ENCODE data around the gene MEX3D. TPM values are rescaled to one million over a fixed set of nuclear protein-coding genes. Genes with fewer than 3 reads are reported as not detected.
"Not testable (repeated sequence)": the region's sequence is repeated elsewhere in the genome, so short reads cannot be mapped to it uniquely, and the experiment has no call there.

The MEX3D gene
- total RNA-seq, 1 donor = 47.0 TPM

DNA sequence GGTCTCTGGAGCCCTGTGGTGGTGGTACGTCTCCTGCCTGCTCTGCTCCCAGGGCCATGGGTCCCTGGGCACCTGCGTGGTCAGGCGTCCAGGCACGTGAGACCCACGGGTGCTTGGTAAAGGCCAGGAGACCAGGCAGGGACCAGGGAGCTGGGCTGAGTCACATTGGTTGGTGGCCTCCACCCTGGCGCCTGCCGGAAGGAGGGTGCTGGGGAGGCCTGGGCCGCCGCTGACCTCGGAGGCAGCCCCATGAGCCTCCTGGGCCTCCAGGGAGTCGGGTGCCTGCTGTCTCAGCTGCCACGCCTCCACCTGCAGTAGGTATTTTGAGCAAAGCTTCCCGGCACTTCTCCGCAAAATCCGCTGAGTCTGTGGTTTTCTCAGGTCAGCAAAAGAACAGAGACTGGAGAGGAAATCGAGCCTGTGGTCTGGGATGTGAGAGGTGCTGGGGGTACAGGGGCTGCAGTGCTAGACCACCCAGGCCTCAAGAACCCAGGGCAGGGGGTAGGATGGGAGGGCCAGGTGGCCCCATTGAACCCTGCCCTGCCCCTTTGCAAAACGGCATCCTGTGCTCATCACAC, 47.8 kb downstream of the MEX3D start:
- peak; percentile 66 for DNase-seq (ENCODE audit: insufficient read length, low spot score, missing footprints)

GRCh38 chr19:1519802-1520201, 48.3 kb downstream of the MEX3D start:
- DNase-seq (ENCODE audit: insufficient read length, low spot score, missing footprints) = peak; percentile 66
- not testable (repeated sequence) for H3K4me1 ChIP-seq (ENCODE audit: insufficient read depth, low read length); H3K9me3 ChIP-seq (ENCODE audit: low read depth, low read length); H3K36me3 ChIP-seq (ENCODE audit: insufficient read depth, low read length); H3K4me2 ChIP-seq (ENCODE audit: insufficient read depth, low read length); H4K20me1 ChIP-seq (ENCODE audit: insufficient read depth, low read length); H3K27ac ChIP-seq (ENCODE audit: low read depth, low read length); H3K4me3 ChIP-seq (ENCODE audit: insufficient read depth, low read length); H2AFZ ChIP-seq (ENCODE audit: low read length); H3K79me2 ChIP-seq (ENCODE audit: insufficient read depth, low read length)
- peaks cover 19% of the 10 kb centered on the region for H3K27me3 ChIP-seq (ENCODE audit: insufficient read depth, low read length)

More for the DNA sequence above, 47.8 kb downstream of the MEX3D start:
- Histone ChIP-seq H3K36me3 (ENCODE audit: insufficient read depth, low read length) (no peaks in the 10 kb centered on the region), H3K79me2 (ENCODE audit: insufficient read depth, low read length) (no peaks in the 10 kb centered on the region), H4K20me1 (ENCODE audit: insufficient read depth, low read length) (no peaks in the 10 kb centered on the region), H3K27me3 (ENCODE audit: insufficient read depth, low read length) (peaks cover 24% of the 10 kb centered on the region), H3K27ac (ENCODE audit: low read depth, low read length) (no peak overlapping the region), H2AFZ (ENCODE audit: low read length) (no peak overlapping the region), H3K4me1 (ENCODE audit: insufficient read depth, low read length) (no peaks in the 10 kb centered on the region), H3K4me3 (ENCODE audit: insufficient read depth, low read length) (no peak overlapping the region), H3K4me2 (ENCODE audit: insufficient read depth, low read length) (no peak overlapping the region), H3K9me3 (ENCODE audit: low read depth, low read length) (no peaks in the 10 kb centered on the region)
- TF ChIP-seq, protein P1, sequence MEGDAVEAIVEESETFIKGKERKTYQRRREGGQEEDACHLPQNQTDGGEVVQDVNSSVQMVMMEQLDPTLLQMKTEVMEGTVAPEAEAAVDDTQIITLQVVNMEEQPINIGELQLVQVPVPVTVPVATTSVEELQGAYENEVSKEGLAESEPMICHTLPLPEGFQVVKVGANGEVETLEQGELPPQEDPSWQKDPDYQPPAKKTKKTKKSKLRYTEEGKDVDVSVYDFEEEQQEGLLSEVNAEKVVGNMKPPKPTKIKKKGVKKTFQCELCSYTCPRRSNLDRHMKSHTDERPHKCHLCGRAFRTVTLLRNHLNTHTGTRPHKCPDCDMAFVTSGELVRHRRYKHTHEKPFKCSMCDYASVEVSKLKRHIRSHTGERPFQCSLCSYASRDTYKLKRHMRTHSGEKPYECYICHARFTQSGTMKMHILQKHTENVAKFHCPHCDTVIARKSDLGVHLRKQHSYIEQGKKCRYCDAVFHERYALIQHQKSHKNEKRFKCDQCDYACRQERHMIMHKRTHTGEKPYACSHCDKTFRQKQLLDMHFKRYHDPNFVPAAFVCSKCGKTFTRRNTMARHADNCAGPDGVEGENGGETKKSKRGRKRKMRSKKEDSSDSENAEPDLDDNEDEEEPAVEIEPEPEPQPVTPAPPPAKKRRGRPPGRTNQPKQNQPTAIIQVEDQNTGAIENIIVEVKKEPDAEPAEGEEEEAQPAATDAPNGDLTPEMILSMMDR (IDR thresholded peaks at IDR 0.05; ENCODE audit: extremely low read depth, low read depth, low read length) = no peak

DNA sequence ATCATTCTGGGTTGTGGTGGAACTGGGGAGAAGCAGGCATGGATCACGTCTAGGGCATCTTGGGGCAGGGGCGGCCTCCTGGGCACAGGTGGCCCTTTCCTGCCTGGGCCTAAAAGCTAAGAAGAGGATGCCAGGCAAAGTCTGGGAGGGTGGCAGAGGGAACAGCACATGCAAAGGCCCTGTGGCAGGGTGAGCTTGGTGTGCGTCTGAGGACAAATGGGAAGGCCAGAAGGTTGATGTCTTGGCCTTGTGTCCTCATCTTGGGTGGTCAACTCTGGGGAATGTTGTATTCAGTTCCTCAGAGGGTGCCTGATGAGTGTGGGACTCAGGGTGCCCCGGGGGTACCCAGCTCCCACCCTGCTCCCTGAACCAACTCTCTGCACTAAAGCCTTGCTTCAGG, 49.7 kb downstream of the MEX3D start:
- H3K79me2 ChIP-seq (ENCODE audit: insufficient read depth, low read length) = no peaks in the 10 kb centered on the region
- TF ChIP-seq, protein P1 (IDR thresholded peaks at IDR 0.05; ENCODE audit: extremely low read depth, low read depth, low read length) = no peak
- no peaks in the 10 kb centered on the region for H3K9me3 ChIP-seq (ENCODE audit: low read depth, low read length)
- H2AFZ ChIP-seq (ENCODE audit: low read length) = no peak overlapping the region
- H4K20me1 ChIP-seq (ENCODE audit: insufficient read depth, low read length) = no peaks in the 10 kb centered on the region
- peak; percentile 48 for DNase-seq (ENCODE audit: insufficient read length, low spot score, missing footprints)
- no peak overlapping the region for H3K4me3 ChIP-seq (ENCODE audit: insufficient read depth, low read length)
- no peak overlapping the region for H3K4me2 ChIP-seq (ENCODE audit: insufficient read depth, low read length)
- no peak overlapping the region for H3K27ac ChIP-seq (ENCODE audit: low read depth, low read length)
- no peaks in the 10 kb centered on the region for H3K36me3 ChIP-seq (ENCODE audit: insufficient read depth, low read length)
- peaks cover 11% of the 10 kb centered on the region for H3K27me3 ChIP-seq (ENCODE audit: insufficient read depth, low read length)
- H3K4me1 ChIP-seq (ENCODE audit: insufficient read depth, low read length) = no peaks in the 10 kb centered on the region

GRCh38 chr19:1516395-1516753, 51.8 kb downstream of the MEX3D start:
- H3K9me3 ChIP-seq (ENCODE audit: low read depth, low read length) = no peaks in the 10 kb centered on the region
- no peaks in the 10 kb centered on the region for H3K4me1 ChIP-seq (ENCODE audit: insufficient read depth, low read length)
- H3K27me3 ChIP-seq (ENCODE audit: insufficient read depth, low read length) = peaks cover 13% of the 10 kb centered on the region
- no peak overlapping the region for H3K27ac ChIP-seq (ENCODE audit: low read depth, low read length)
- TF ChIP-seq, protein P1 (IDR thresholded peaks at IDR 0.05; ENCODE audit: extremely low read depth, low read depth, low read length) = no peak
- no peak overlapping the region for H2AFZ ChIP-seq (ENCODE audit: low read length)
- no peak overlapping the region for H3K4me2 ChIP-seq (ENCODE audit: insufficient read depth, low read length)
- H3K36me3 ChIP-seq (ENCODE audit: insufficient read depth, low read length) = no peaks in the 10 kb centered on the region
- DNase-seq (ENCODE audit: insufficient read length, low spot score, missing footprints) = peak; percentile 90
- no peaks in the 10 kb centered on the region for H4K20me1 ChIP-seq (ENCODE audit: insufficient read depth, low read length)
- H3K79me2 ChIP-seq (ENCODE audit: insufficient read depth, low read length) = no peaks in the 10 kb centered on the region
- no peak overlapping the region for H3K4me3 ChIP-seq (ENCODE audit: insufficient read depth, low read length)

All from osteoblast (primary cell).